Measurements from ENCODE around the gene DHX57.

Gene DHX57

DNA sequence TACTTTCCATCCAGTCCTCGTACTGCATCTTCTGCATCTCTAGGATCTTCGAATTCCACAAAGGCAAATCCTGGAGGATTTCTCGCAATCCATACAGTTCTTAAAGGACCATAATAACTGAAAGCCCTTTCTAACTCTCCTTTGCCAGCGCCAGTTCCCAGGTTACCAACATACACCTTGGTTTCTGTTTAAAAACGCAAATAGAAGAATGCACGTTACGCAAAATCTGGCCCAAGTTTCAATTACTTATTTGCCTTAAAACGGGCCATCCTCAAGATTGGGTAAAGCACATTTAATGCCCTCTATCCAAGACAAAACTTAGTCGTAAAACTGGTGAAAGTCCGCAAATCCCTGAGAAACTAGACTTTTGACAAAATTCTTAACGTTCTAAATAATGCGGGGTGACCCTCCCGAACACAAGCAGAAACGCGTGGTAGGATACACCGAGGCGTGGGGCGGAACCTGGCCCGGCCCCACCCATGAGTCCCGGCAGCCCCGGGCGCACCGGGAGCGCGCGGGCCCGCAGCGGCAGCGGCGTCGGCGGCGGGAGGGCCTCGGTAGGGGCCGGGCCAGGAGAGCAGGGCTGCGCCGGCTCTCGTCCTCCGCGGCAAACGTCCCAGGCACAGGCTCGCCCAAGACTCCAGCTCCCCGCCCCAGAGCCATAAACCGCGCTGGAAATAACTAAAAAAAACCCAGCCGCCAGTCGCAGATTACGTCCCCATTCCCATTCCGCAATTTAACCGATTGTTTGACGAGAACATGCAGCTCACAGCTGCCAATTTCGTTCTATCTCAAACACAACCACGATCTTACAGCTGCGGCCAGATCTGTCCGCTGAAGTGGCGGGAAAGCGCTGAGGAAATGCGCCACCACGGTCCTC lies 125.5 kb downstream of the DHX57 start:
- FAIRE-seq = no peak

DNA sequence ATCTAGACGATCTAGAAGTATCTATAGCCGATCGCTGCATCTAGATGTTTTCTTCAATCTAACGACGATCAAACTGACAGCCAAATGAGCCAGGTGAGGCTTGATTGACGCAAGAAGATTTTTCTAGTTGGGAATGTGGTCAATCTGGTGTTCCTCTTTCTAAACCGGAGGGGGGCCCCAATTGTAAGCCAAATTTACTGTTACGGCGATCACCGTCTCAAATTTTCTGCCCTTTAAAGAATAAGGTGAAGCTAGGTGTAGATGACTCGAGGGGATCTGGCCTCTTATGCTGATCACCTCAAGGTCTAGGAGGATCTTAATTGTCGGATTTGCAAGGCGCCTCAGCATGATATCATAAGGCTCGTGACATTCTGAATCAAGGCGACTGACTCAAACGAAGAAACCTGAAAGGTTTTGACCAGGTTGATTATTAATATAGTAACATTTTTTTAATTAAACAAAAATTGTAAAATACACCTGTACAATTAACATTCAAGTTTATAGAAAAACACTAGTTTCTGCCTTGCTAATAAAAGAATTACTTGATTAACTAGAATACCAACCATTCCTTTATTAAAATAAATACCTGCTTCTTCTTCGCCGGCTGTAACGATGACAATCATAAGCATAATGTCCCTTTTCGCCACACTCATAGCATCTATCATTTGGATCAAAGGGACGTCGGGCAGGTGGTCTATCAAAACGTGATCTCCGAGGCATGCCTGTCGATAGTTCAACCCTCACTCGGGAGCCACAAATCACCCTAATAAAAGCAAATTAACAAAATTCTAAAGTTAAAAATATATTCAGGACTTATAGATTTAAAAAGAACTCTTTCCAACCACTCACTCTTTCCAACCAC lies 126.6 kb downstream of the DHX57 start:
- no peak for FAIRE-seq

DNA sequence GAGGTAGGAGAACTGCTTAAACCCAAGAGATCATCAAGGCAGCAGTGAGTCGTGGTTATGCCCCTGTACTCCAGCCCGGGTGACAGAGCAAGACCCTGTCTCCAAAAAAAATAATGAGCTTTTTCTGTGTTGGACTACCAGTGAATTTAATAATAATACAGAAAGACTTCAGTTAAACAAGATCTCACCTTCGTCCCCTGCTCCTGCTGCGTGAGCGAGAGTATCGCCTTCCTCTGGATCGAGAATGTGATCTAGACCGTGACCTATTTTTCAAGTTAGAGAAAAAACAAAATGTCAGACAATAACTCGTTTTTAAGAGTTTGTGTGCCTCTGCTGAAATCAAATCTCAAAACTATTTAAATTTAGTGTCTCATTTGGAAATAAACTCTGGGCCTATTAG lies 127.3 kb downstream of the DHX57 start:
- FAIRE-seq = no peak

DNA sequence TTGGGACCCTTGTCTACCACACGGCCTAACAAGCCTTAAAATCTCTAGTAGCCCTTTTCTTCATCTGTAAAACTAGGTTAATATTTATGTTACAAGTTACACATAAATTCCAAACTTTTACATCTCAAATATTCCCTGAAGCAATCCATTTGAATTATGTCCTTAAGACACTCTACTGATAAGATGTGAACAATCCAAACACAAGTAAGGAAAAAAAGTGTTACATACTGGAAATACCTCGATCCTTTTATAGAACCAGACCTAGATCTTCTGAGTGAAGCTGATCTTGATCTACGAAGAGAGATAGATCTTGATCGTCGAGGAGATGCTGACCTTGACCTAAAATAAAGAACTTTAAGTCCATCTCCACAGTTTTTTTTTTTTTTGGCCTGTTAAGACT lies 127.9 kb downstream of the DHX57 start:
- FAIRE-seq = no peak

All from A204.1 (cell line).